GM12874 (cell line): Measurements from ENCODE around the gene RIBC2.

Experiments used
- CTCF ChIP-seq: IDR thresholded peaks from 2 replicates; pipeline ENCODE4 v1.5.1; 2011; ENCODE audit warnings: low read depth, mild to moderate bottlenecking, control low read depth, low read length, moderate library complexity; ENCODE audit not compliant: insufficient read depth

The RIBC2 gene

GRCh38 chr22:45475063-45475747 lies 61.7 kb downstream of the RIBC2 start:
- no peak for TF ChIP-seq CTCF

DNA sequence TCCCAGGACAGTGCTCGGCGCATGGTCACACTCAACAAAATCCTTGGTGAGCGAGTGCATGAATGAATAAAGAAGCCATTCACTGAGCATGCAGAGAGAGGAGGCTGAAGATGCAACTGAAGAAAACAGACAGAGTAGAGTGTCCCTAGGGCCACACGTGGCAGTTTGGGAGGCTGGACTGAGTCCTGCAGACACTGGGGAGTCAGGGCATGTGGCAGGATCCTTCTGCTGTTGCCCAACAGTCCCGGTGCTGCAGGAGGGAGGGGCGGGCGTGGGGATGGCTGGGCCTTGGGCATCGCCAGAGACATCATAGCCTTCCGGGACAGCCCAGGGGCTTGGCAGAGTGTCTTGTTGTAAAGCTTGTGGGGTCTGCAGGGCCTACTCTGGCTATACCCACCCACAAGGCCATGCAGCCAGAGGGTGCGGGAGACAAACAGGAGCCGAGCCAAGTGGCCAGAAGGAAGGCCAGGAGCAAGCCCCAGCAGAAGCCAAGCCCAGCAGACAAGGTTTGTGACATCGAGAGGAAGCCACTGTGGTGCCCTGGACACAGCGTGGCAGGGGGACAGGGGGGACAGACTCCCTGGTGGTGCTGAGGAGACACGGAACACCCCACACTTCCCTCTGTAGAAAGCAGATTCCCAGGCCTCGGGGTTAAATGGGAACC lies 62.5 kb downstream of the RIBC2 start:
- TF ChIP-seq CTCF, result no peak

DNA sequence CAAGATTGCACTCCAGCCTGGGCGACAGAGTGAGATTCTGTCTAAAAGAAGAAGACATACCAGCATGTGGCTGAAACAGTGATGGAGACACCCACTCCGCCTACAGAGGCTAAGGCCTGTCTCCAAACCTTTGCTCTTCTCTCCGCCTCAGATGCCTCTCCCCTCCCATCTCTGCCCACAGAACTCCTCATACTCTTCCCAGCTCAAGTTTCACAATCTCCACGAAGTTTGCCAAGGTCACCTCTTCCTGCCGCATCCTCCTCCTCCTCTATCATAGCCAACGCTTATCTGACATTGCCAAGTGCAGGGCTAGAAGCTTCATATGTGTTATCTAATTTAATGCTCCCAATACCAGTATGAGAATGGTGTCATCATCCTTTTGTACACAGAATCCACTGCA lies 63.3 kb downstream of the RIBC2 start:
- no peak for TF ChIP-seq CTCF

GRCh38 chr22:45477366-45478107 lies 64.0 kb downstream of the RIBC2 start:
- TF ChIP-seq CTCF, result no peak

DNA sequence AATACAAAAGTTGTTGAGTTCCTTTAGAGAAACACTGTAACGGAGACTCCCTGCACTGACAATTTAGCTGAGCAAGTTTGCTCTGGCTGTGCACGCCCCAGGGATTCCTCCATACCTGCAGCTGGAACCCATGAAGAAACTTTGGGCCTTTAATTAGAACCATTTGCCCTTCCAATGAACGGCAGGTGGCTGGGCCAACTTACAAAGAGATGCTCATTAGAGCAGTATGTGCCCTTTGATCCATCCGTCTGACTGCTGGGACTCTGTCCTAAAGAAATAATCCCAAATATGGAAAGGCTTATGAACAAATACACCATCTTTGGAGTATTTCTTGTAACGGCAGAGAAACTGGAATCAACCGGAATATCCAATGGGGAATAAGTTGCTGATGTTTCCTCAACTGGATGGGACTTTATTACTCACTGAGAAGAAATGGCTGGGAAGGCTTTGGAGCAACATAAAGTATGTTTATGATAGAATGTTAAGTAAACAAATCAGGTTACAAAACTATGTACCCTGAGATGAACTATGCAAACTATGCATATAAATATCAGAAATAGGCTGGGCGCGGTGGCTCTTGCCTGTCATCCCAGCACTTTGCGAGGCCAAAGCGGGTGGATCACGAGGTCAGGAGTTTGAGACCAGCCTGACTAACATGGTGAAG lies 64.7 kb downstream of the RIBC2 start:
- no peak for TF ChIP-seq CTCF

DNA sequence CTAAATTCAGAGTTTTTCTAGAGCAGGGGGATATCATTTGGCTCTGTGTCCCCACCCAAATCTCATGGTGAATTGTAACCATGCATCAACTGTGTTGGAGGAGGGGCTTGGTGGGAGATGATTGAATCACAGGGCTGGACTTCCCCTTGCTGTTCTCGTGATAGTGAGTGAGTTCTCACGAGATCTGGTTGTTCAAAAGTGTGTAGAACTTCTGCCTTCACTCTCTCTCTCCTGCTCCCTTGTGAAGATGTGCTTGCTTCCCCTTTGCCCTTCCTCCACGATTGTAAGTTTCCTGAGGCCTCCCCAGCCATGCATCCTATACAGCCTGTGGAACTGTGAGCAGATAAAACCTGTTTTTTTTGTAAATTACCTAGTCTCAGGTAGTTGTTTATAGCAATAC lies 67.2 kb downstream of the RIBC2 start:
- TF ChIP-seq CTCF, result no peak

GRCh38 chr22:45481661-45482060 lies 68.2 kb downstream of the RIBC2 start:
- TF ChIP-seq CTCF, result no peak
